RWPE1 (cell line): ENCODE data around the gene SLC35E1.

Experiments
- CTCF ChIA-PET: fragments of 350-600 bp; sonication (Branson Sonifier 250); formaldehyde crosslinking; extraction: SDS; loops from one replicate; lab custom pipeline; 2021; lab: Yijun Ruan, JAX
- POLR2A ChIA-PET: fragments of 400-600 bp; formaldehyde crosslinking; extraction: SDS; loops from one replicate; lab custom pipeline; 2020; ENCODE audit warnings: antibody characterized with exemption; ENCODE audit not compliant: low non-redundant PET; lab: Yijun Ruan, JAX
- DNase-seq: peaks from one replicate; pipeline ENCODE4 v3.0.0; 2012; ENCODE audit warnings: low spot score
- H3K27ac ChIP-seq: fragments of 450-650 bp; 2 replicates; pipeline ENCODE4 v1.5.1; 2017
- TF ChIP-seq, protein P1 (sequence below): fragments of 450-650 bp; conservative IDR thresholded peaks from 2 replicates; pipeline ENCODE4 v1.5.1; 2017; ENCODE audit warnings: low read depth, mild to moderate bottlenecking

SLC35E1 gene

DNA sequence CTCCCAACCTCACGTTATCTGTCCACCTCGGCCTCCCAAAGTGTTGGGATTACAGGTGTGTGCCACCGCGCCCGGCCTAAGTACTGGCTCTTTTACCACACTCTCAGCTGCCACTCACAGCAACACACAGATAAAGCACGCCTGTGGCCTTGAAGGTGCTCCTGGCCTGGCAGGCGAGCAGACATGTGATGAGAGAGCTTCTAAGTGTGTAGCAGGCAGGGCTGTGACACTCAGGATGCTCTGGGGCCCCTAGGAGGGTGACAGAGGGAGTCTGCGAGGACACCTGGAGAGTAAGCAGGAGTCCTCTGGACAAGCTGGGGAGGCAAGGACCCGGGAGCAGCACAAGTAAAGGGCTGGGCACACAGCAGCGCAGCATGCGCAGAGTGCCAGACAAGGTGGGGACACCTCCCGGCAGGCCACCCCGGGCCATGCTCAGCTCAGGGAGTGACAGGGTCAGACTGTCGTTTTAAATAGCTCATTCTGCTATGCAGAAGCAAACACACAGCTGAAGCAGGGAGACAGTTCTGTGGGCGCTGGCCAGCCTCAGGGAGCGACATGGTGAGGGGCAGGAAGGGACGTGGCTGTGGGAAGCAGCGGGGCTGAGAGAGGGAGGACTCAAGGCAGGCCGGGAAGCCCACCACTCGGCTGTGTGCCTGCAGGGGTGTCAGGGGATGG lies 29.3 kb upstream of the SLC35E1 start:
- no peak overlapping the region for H3K27ac ChIP-seq
- POLR2A ChIA-PET = no interaction called here
- no peak for DNase-seq
- CTCF ChIA-PET = no interaction called here
- TF ChIP-seq, protein P1, sequence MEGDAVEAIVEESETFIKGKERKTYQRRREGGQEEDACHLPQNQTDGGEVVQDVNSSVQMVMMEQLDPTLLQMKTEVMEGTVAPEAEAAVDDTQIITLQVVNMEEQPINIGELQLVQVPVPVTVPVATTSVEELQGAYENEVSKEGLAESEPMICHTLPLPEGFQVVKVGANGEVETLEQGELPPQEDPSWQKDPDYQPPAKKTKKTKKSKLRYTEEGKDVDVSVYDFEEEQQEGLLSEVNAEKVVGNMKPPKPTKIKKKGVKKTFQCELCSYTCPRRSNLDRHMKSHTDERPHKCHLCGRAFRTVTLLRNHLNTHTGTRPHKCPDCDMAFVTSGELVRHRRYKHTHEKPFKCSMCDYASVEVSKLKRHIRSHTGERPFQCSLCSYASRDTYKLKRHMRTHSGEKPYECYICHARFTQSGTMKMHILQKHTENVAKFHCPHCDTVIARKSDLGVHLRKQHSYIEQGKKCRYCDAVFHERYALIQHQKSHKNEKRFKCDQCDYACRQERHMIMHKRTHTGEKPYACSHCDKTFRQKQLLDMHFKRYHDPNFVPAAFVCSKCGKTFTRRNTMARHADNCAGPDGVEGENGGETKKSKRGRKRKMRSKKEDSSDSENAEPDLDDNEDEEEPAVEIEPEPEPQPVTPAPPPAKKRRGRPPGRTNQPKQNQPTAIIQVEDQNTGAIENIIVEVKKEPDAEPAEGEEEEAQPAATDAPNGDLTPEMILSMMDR = no peak

DNA sequence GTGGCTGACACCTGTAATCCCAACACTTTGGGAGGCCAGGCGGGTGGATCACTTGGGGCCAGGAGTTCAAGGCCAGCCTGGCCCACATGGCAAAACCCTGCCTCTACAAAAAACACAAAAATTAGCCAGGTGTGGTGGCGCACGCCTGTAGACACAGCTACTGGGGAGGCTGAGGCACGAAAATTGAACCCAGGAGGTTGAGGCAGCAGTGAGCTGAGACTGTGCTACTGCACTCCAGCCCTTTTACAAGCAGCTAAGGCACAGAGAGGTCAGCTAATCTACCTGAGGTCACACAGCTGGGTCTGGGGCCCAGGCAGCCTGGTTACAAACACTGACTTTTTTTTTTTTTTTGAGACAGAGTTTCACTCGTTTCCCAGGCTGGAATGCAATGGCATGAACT lies 28.6 kb upstream of the SLC35E1 start:
- DNase-seq = no peak
- H3K27ac ChIP-seq = peak overlapping the region; percentile 21; the same call in 1 of the 2 replicates
- CTCF ChIA-PET = no interaction called here
- POLR2A ChIA-PET = no interaction called here
- TF ChIP-seq, protein P1 = no peak

DNA sequence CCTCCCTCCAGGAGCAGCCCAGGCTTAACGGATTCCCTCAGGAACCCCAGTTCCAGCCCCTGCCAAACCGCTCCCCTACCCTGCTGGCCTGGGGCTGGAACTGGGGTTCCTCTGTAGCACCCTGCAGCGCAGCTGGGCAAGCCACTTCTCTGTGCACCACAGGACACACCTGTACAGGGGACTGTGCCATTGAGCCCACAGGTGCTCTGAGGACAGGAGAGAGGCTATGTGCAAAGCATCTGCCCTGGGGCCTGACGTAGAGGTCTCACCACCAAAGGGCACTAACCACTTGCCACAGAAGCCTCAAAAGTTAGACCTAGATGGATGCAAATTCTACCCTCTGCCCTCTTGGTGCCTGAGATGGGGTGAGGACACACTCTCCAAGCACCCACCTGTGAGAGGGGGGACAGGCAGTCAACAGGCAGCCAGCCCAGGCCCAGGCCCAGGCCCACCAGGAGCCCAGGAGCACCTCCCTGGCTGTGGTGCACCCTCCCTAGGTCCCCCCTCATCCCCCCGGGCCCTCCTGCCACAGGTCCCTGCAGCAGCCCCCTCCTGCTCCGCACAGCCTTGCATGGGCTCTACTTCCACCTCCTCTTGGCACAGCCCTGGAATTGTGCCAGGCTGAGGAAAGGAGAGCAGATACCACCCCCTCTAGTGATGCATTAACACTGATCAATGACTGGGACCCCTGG lies 27.6 kb upstream of the SLC35E1 start:
- TF ChIP-seq, protein P1 = no peak
- DNase-seq = no peak
- H3K27ac ChIP-seq = peak overlapping the region; percentile 21; the same call in 1 of the 2 replicates
- ChIA-PET POLR2A (no interaction called here), CTCF (no interaction called here)

- POLR2A ChIA-PET = no interaction called here
- DNase-seq = no peak
- CTCF ChIA-PET = no interaction called here
- TF ChIP-seq, protein P1 = no peak
- H3K27ac ChIP-seq = peak overlapping the region; percentile 2; the same call in 1 of the 2 replicates
Observed at GRCh38 chr19:16598848-16599247, 26.6 kb upstream of the SLC35E1 start.

DNA sequence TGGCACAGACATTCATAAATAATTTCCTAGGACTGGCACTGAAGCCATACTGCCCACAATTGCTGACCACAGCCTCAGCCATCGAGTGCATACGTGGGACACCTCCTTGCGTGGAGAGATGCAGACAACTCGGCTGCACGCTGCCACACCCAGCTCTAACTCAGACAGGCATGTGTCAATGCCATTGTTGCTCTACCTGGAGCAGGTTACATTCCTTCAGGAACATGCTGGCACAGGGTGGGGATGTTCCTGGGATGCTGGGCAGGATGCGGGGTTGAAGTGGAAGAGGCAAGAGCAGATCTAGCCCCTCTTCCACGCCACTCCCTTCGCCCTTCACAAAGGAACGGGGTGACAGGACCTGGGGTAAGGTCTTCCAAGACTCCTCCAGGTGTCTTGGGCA lies 24.2 kb upstream of the SLC35E1 start:
- ChIA-PET POLR2A (no interaction called here), CTCF (no interaction called here)
- peak; percentile 56 for DNase-seq
- peak overlapping the region; percentile 13 for H3K27ac ChIP-seq
- TF ChIP-seq, protein P1 = no peak

- no peak for DNase-seq
- TF ChIP-seq, protein P1 = no peak
- ChIA-PET POLR2A (no interaction called here), CTCF (interaction anchor here (0.7 kb wide), 1 partner anchor 7 kb away, joined by 3 read pairs; no protein-coding TSS in a partner anchor)
- peak overlapping the region; percentile 42 for H3K27ac ChIP-seq
Observed at GRCh38 chr19:16595097-16595496, 22.9 kb upstream of the SLC35E1 start.
